Measurements from ENCODE around the gene TGFBR3. TPM values are rescaled to one million over a fixed set of nuclear protein-coding genes. Genes with fewer than 3 reads are reported as not detected.

TGFBR3 gene
- polyA plus RNA-seq, 5 donors, result 29.0 to 53.2 (median 48.1) TPM

GRCh38 chr1:91803123-91803522 is 82.8 kb downstream of the TGFBR3 start:
- no peak for DNase-seq

DNA sequence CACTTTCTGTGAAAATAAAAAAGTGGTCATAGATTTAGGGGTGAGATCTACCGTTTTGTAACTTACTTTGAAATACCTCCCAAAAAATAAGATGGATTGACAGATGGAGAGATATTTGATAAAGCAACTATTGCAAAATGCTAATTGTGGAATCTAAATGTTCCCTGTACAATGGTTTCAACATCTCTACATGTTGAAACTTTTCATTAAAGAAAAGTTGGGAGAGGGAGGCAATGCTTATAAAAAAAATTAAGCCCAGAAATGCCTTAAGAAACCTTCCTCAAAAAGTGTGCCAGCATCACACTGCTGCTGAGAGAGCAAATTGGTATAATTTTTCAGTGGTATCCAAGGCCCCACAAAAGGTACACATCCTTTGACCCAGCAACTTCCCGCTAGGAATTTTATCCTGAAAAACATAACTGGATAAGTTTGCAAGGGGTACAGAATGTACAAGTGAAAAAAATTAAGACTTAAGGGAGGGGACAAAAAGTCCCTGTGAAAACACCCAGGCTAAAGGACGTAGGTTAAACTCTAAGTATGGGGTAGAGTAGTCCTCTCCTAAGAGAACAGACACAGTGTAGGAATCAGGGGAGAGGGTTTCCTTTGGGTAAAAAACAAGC is 84.3 kb downstream of the TGFBR3 start:
- no peak for DNase-seq

- DNase-seq, result no peak
These were observed 86.1 kb downstream of the TGFBR3 start for GRCh38 chr1:91799863-91800262.

DNA sequence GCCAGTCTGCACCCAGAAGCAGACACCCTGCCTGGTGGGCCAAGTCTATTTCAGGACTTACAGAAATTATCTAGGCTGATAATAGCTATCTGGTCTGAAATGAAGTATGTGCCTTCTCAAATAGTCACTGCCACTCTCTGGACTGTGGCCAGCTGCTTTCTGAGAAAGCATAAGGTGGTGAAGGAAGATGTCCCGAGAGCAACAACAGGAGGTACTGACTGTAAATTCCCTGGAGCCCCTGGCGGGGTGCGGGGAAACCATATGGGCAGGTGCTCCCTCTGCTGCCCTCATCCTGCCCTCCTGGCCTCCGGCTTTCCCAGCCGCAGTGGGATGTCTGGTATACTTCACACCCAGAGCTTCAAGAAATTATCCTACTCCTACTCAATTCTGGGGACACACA is 86.8 kb downstream of the TGFBR3 start:
- DNase-seq, result no peak

DNA sequence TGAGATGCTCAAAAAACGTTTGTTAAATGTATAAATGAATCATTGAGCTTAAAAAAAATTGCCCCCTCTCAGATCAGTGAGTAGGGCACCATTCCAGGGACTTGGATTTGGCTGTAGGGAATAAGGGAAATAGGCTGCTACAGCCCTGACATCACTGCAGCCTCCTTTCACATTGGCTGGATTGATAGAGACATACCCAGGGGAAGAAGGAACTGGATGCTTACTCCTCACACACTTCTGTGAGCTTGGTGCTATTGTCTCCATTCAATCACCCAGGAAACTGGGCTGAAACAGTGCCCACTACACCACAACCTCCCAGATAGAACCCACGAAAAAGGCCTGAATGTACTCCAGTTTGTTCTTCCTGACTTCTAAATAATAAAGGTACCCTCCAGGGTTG is 87.2 kb downstream of the TGFBR3 start:
- no peak for DNase-seq

DNA sequence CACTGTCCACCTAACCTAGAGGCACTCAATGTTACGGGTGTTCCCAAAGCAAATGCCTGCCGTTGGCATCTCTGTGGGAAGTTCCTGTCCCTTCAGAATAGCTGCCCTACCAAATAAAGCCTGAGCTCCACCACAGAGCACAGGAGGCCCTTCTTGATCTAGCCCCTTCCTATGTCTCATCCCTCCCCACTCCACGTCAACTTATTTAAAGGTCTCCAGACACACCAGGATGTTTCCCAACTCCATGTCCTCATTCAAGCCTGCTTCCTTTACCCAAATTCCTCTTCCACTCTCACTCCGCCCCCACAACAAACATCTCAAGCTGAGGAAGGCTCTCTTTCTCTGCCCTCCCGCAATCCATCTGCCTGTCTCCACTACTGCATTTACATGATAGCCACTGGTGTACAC is 87.7 kb downstream of the TGFBR3 start:
- DNase-seq, result no peak

DNA sequence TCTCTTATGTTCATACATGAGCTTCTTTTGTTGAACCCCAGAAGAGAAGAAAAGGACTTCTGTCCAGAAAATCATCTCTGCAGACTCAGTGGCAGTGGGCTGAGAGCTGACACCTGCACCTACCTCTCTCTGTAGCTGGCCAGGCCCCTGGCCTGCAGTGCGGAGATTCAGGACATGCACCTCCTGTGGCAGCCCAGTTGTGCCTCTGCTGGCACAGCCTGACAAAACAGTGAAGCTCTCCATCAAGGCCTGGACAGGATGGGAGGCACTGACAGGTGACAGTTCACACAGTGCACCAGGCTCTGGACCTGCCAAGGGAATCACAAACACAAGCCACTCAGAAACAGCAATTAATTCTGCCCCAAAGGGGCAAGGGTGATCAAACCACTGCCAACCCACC is 88.8 kb downstream of the TGFBR3 start:
- DNase-seq, result no peak

DNA sequence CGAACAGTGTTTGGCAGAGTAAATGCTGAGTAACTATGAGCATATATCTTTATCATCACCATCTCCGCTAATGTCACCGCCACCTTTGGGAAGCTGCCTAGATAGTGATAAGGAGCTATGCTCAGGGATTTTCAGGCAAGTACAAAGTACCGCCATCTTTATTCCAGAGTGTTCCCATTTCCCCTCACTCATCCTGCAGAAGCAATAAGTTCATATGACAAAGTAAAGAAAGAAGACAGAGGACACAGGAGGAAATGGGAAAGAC is 89.6 kb downstream of the TGFBR3 start:
- no peak for DNase-seq

- DNase-seq, result no peak
These were observed 90.2 kb downstream of the TGFBR3 start for GRCh38 chr1:91795591-91796389.

- DNase-seq, result no peak
These were observed 92.1 kb downstream of the TGFBR3 start for GRCh38 chr1:91793877-91794276.

DNA sequence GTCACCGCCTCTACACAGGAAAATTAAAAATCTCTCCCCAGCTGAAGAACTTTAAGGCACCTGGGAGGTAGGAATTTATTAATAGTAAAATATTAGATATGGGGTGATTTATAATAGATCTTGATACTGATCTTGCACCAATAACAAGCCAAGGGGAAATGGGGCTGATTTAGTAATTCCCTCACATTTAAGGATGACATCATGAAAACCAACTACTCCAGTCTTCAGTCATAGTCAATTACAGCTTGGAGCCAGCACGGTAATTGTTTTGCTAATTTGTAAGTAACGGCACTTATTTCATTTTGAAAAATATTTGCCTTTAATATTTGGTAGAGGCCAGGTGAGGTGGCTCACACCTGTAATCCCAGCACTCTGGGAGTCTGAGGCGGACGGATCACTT is 92.8 kb downstream of the TGFBR3 start:
- no peak for DNase-seq

DNA sequence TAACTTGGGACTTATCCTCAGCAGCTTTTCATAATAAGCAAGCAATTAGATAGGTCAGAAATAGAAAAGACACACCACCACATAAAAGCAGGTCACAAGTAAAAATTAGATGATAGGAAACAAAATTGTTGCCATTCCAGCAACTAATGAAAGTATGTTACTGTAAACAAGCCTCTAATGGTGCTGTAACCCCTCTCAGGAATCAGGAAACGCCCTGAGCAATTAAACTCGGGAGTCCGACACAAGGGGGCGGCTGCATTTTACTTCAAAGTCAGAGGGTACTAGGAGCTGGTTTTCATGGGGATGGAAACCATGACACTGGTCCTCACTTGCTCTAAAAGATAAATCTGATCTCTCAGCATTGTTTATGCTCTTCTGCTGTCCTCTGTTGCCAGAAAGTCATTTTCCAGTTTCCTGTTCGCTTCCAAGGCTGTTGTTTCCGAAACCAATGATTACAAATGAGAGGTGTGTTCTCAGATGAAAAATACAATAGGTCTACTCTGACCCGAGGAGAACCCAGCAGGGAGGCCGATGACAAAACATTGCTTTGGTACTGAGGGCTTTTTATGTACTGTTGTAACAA is 93.4 kb downstream of the TGFBR3 start:
- DNase-seq, result no peak

DNA sequence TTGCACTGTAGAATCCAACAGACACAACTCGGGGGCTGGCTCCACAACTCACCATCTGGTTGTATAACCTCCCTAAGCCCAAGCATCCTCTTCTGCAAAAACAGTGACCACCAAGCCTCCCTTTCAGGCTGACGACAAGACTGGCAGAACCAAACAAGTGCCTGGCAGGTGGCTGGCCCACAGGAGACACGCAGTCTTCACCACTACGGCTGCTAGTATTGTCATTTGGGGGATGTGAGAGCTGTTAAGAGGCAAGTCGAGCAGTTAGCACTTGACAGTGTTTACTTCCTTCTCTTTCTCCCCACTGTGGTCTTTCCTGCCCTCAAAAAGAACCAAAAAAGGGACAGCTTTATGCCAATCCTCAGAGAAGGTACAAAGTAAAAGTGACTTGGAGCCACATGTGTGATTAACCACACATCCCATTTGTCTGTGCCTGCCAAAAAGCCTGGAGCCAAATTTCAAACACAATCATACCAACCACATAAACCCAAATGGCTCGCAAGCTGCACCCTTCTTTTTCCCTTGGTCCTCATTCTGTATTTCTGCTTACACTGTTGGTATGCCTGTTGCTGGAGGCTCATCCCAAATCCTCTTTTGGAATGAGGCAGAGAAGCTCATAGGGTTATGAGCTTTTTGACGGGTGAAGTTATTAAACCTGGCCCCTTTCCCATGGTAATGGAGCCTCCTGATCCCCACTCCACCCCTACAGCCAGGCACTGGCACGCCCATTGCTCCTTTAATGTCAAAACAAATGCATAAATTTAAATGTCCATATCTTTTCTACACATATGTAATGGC is 94.1 kb downstream of the TGFBR3 start:
- DNase-seq, result no peak

GRCh38 chr1:91791103-91791502 is 94.8 kb downstream of the TGFBR3 start:
- no peak for DNase-seq

DNA sequence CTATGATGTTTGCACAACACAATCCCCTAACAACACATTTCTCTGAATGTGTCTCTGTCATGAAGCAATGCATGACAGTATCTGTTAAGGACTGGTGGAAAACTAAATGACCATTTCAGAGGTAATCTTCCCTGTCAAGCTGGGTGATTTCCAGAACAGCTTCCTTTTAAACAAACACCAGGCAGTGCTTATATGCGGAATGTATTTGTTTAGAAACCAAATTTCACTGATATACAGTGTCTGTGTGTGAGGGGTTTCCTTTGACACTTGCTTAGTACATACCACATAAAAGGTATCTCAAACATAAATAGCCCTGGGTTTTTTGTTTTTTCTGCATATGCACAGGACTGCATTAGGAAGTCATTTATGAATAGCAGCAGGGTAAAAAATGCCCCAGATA is 95.6 kb downstream of the TGFBR3 start:
- no peak for DNase-seq

GRCh38 chr1:91789273-91789997 is 96.5 kb downstream of the TGFBR3 start:
- no peak for DNase-seq

GRCh38 chr1:91787919-91788318 is 98.0 kb downstream of the TGFBR3 start:
- no peak for DNase-seq

DNA sequence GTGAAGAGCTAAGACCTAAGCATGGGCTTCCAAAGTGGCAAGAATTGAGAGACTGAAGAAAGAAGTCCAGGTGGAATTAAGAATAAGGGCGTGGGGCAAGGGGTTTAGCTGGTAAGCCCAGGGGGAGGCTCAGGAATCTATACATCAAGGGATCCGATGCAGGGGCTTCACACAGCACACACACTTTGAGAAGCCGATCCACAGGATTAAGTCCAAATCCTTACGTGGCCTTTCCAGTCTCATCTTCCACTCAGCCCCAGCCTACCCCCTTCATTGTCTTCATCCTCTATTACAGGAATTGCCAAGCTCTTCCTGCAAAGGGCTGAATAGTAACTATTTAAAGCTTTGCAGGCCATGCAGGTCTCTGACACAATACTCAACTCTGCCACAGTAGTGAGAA is 101.3 kb downstream of the TGFBR3 start:
- no peak for DNase-seq

GRCh38 chr1:91784191-91784590 is 101.8 kb downstream of the TGFBR3 start:
- DNase-seq, result no peak

GRCh38 chr1:91783423-91784170 is 102.4 kb downstream of the TGFBR3 start:
- DNase-seq, result no peak

DNA sequence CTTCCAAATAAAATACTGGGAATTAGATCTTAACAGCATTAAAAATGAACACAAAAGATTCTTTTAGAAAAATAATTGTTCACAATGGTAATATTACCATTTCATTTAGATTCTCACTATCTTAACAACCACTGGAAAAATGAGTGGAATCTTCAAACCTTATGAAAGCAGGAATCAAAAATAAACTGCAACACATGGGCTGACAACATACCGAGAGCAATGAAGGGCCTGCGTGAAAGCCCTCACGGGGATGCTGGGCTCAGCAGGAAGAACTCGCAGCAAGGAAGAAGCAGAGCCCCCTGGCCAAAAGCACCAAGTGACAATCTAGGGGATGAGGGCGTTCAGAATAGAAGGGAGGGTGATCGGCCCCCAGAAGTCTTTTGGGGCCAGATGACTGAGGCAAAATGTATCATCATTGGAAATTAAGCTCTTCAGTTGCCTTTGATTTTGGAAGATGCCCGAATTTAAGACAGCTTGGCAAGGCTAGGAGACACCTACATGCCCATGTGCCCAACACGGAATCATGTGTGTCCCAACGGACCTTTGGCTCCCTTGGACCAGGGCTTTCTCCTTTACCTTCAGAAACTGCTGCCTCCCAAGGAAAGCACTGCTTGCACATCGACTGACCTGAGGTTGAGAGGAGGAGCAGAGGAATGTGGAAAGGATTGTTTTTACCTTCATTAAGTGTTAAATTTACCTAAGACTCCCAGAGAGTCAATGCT is 103.9 kb downstream of the TGFBR3 start:
- no peak for DNase-seq
